Measurements from ENCODE around the gene FARS2. TPM values are rescaled to one million over a fixed set of nuclear protein-coding genes. Genes with fewer than 3 reads are reported as not detected.

The FARS2 gene
- total RNA-seq, 2 experiments from 2014 or later = 13.8 to 14.3 TPM

GRCh38 chr6:5442916-5443315 is 181.6 kb downstream of the FARS2 start:
- no peaks in the 10 kb centered on the region for H3K36me3 ChIP-seq (ENCODE audit: insufficient read depth, low read length)
- intact Hi-C loops (cut with micrococcal nuclease; ENCODE audit: unreplicated experiment) = no loop called here
- TF ChIP-seq CTCF (conservative IDR thresholded peaks at IDR 0.05; ENCODE audit: low read length) (no peak), EZH2phosphoT487 (IDR thresholded peaks at IDR 0.05; ENCODE audit: borderline replicate concordance, low read depth, low read length) (no peak)
- no peak overlapping the region for H3K27ac ChIP-seq (ENCODE audit: low read depth, low read length, poor library complexity, severe bottlenecking)
- H4K20me1 ChIP-seq (ENCODE audit: insufficient read depth, low read length) = no peaks in the 10 kb centered on the region
- POLR2A ChIA-PET = interaction anchor here (2.1 kb wide), 1 partner anchor 10 kb away, joined by 7 read pairs; no protein-coding TSS in a partner anchor
- H3K4me2 ChIP-seq (ENCODE audit: low read length) = no peak overlapping the region; the same call in 1 of the 2 replicates
- no TSS peak for BruUV-seq (replicated peaks)
- no peaks in the 10 kb centered on the region for H3K9me2 ChIP-seq (ENCODE audit: insufficient read depth, low read length)
- H3K4me1 ChIP-seq (ENCODE audit: insufficient read depth, low read length, poor library complexity, severe bottlenecking) = no peaks in the 10 kb centered on the region
- H2AFZ ChIP-seq (ENCODE audit: low read length) = no peak overlapping the region
- CTCF ChIA-PET (ENCODE audit: unreplicated experiment) = no interaction called here
- no peaks in the 10 kb centered on the region for H3K79me2 ChIP-seq (ENCODE audit: insufficient read depth, low read depth, low read length)
- H3K4me3 ChIP-seq (ENCODE audit: low read depth, low read length, poor library complexity, severe bottlenecking) = no peak overlapping the region
- no peaks in the 10 kb centered on the region for H3K9me3 ChIP-seq (ENCODE audit: low read length)
- DNase-seq (ENCODE audit: low spot score) = no peak

GRCh38 chr6:5443491-5443890 is 182.2 kb downstream of the FARS2 start:
- H4K20me1 ChIP-seq (ENCODE audit: insufficient read depth, low read length) = no peaks in the 10 kb centered on the region
- H3K4me1 ChIP-seq (ENCODE audit: insufficient read depth, low read length, poor library complexity, severe bottlenecking) = no peaks in the 10 kb centered on the region
- no peaks in the 10 kb centered on the region for H3K9me3 ChIP-seq (ENCODE audit: low read length)
- BruUV-seq (replicated peaks) = no TSS peak
- H3K4me2 ChIP-seq (ENCODE audit: low read length) = no peak overlapping the region; the same call in 1 of the 2 replicates
- intact Hi-C loops (cut with micrococcal nuclease; ENCODE audit: unreplicated experiment) = no loop called here
- TF ChIP-seq EZH2phosphoT487 (IDR thresholded peaks at IDR 0.05; ENCODE audit: borderline replicate concordance, low read depth, low read length) (no peak), CTCF (conservative IDR thresholded peaks at IDR 0.05; ENCODE audit: low read length) (no peak)
- H3K4me3 ChIP-seq (ENCODE audit: low read depth, low read length, poor library complexity, severe bottlenecking) = no peak overlapping the region
- H3K79me2 ChIP-seq (ENCODE audit: insufficient read depth, low read depth, low read length) = no peaks in the 10 kb centered on the region
- H3K27ac ChIP-seq (ENCODE audit: low read depth, low read length, poor library complexity, severe bottlenecking) = no peak overlapping the region
- H3K36me3 ChIP-seq (ENCODE audit: insufficient read depth, low read length) = no peaks in the 10 kb centered on the region
- ChIA-PET CTCF (ENCODE audit: unreplicated experiment) (no interaction called here), POLR2A (interaction anchor here (0.6 to 2.1 kb wide), 2 partner anchors 9 to 118 kb away, joined by 4 to 7 read pairs; no protein-coding TSS in a partner anchor)
- H2AFZ ChIP-seq (ENCODE audit: low read length) = no peak overlapping the region
- no peak for DNase-seq (ENCODE audit: low spot score)
- no peaks in the 10 kb centered on the region for H3K9me2 ChIP-seq (ENCODE audit: insufficient read depth, low read length)

GRCh38 chr6:5446362-5447075 is 185.2 kb downstream of the FARS2 start:
- Histone ChIP-seq H3K4me2 (ENCODE audit: low read length) (no peak overlapping the region), H2AFZ (ENCODE audit: low read length) (no peak overlapping the region), H3K4me3 (ENCODE audit: low read depth, low read length, poor library complexity, severe bottlenecking) (no peak overlapping the region), H3K9me2 (ENCODE audit: insufficient read depth, low read length) (no peaks in the 10 kb centered on the region), H3K36me3 (ENCODE audit: insufficient read depth, low read length) (no peaks in the 10 kb centered on the region), H3K9me3 (ENCODE audit: low read length) (no peaks in the 10 kb centered on the region), H3K27ac (ENCODE audit: low read depth, low read length, poor library complexity, severe bottlenecking) (no peak overlapping the region), H3K4me1 (ENCODE audit: insufficient read depth, low read length, poor library complexity, severe bottlenecking) (no peaks in the 10 kb centered on the region), H3K79me2 (ENCODE audit: insufficient read depth, low read depth, low read length) (no peaks in the 10 kb centered on the region), H4K20me1 (ENCODE audit: insufficient read depth, low read length) (no peaks in the 10 kb centered on the region)
- BruUV-seq (replicated peaks) = no TSS peak
- intact Hi-C loops (cut with micrococcal nuclease; ENCODE audit: unreplicated experiment) = no loop called here
- TF ChIP-seq EZH2phosphoT487 (IDR thresholded peaks at IDR 0.05; ENCODE audit: borderline replicate concordance, low read depth, low read length) (no peak), CTCF (conservative IDR thresholded peaks at IDR 0.05; ENCODE audit: low read length) (no peak)
- CTCF ChIA-PET (ENCODE audit: unreplicated experiment) = no interaction called here
- DNase-seq (ENCODE audit: low spot score) = no peak
- POLR2A ChIA-PET = interaction anchor here (0.6 kb wide), 3 partner anchors 283 to 1085 kb away, joined by 3 to 4 read pairs (median 3); no protein-coding TSS in a partner anchor
